Glutamatergic neuron (in vitro differentiated cells): ENCODE measurements around the gene EMILIN2. TPM values are rescaled to one million over a fixed set of nuclear protein-coding genes. Genes with fewer than 3 reads are reported as not detected.
"Not testable (repeated sequence)": the region's sequence is repeated elsewhere in the genome, so short reads cannot be mapped to it uniquely, and the experiment has no call there.

ENCODE experiments used
- DNase-seq: peaks from one replicate; pipeline ENCODE4 v3.0.0; 2022
- H3K27ac Mint-ChIP-seq: one replicate; pipeline ENCODE4 v1.8.0; 2020; ENCODE audit warnings: mild to moderate bottlenecking, mixed read lengths, inconsistent platforms; ENCODE audit not compliant: unreplicated experiment
- H3K27me3 Mint-ChIP-seq: one replicate; pipeline ENCODE4 v1.8.0; 2020; ENCODE audit warnings: mild to moderate bottlenecking, moderate library complexity, mixed read lengths, inconsistent platforms; ENCODE audit not compliant: unreplicated experiment
- H3K36me3 Mint-ChIP-seq: one replicate; pipeline ENCODE4 v1.8.0; 2020; ENCODE audit warnings: mild to moderate bottlenecking, mixed read lengths, inconsistent platforms; ENCODE audit not compliant: unreplicated experiment
- H3K4me1 Mint-ChIP-seq: one replicate; pipeline ENCODE4 v1.8.0; 2020; ENCODE audit warnings: mild to moderate bottlenecking, low read depth, mixed read lengths, inconsistent platforms; ENCODE audit not compliant: unreplicated experiment
- H3K4me3 Mint-ChIP-seq: one replicate; pipeline ENCODE4 v1.8.0; 2020; ENCODE audit warnings: mild to moderate bottlenecking, mixed read lengths, inconsistent platforms; ENCODE audit not compliant: unreplicated experiment
- H3K9me3 Mint-ChIP-seq: one replicate; pipeline ENCODE4 v1.8.0; 2020; ENCODE audit warnings: mild to moderate bottlenecking, moderate library complexity, mixed read lengths, inconsistent platforms; ENCODE audit not compliant: unreplicated experiment
- total RNA-seq: library from RNA; stranded (reverse); fragmentation: NEBNext Ultra II Directional; extraction: Animal tissue kit (Norgen Biotek cat#: 25700); gene quantifications from one replicate; pipeline ENCODE4 v1.2.1, GENCODE V29; 2021; ENCODE audit not compliant: unreplicated experiment
- TF ChIP-seq, protein P1 (sequence below): fragments of 200-600 bp; sonication (generic); IDR thresholded peaks from one replicate; pipeline ENCODE4 v1.5.0; 2021; ENCODE audit not compliant: partially characterized antibody, unreplicated experiment

EMILIN2 gene
- total RNA-seq, 1 donor from 2014 or later, result 4.1 TPM

DNA sequence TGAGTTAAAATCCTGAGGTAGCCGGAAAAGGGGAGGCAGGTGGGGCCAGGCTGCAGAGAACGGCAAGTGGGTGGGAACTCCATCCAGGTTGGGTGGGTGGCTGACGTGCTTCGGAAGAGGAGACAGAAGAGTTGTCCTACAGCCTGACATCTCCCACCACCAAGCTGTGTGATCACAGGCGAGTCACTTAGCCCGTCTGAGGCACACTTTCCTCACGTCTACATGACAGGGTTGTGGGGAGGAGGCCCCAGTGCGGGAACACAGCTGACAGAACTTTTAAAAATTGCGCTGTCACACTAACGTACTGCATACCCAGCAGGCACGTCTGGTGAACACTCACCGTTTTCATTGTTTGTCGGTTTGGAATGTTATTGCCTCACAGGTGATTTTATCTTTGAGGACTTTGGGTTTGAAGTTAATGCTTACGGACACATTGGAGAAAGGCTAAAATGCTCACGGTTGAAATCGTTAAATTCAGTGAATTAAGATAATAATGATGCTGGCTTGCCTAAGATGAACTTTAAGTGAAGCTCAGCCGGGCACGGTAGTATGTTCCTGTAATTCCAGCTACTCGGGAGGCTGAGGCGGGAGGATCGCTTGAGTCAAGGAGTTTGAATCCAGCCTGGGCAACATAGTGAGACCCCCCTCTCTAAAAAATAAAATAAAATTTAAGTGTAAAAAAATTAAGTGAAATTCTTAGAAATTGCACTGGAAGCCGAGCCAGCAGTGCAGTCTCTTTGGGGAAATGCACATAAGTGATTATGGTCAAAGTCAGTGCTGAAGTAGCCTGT lies 8.9 kb downstream of the EMILIN2 start:
- peaks cover 3% of the 10 kb centered on the region for H3K27me3 Mint-ChIP-seq
- DNase-seq, result no peak
- no peak overlapping the region for H3K27ac Mint-ChIP-seq
- TF ChIP-seq, protein P1, sequence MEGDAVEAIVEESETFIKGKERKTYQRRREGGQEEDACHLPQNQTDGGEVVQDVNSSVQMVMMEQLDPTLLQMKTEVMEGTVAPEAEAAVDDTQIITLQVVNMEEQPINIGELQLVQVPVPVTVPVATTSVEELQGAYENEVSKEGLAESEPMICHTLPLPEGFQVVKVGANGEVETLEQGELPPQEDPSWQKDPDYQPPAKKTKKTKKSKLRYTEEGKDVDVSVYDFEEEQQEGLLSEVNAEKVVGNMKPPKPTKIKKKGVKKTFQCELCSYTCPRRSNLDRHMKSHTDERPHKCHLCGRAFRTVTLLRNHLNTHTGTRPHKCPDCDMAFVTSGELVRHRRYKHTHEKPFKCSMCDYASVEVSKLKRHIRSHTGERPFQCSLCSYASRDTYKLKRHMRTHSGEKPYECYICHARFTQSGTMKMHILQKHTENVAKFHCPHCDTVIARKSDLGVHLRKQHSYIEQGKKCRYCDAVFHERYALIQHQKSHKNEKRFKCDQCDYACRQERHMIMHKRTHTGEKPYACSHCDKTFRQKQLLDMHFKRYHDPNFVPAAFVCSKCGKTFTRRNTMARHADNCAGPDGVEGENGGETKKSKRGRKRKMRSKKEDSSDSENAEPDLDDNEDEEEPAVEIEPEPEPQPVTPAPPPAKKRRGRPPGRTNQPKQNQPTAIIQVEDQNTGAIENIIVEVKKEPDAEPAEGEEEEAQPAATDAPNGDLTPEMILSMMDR, result no peak
- H3K4me1 Mint-ChIP-seq, result peaks cover 4% of the 10 kb centered on the region
- peaks cover 1% of the 10 kb centered on the region for H3K9me3 Mint-ChIP-seq
- H3K36me3 Mint-ChIP-seq, result peaks cover 5% of the 10 kb centered on the region
- H3K4me3 Mint-ChIP-seq, result no peak overlapping the region

DNA sequence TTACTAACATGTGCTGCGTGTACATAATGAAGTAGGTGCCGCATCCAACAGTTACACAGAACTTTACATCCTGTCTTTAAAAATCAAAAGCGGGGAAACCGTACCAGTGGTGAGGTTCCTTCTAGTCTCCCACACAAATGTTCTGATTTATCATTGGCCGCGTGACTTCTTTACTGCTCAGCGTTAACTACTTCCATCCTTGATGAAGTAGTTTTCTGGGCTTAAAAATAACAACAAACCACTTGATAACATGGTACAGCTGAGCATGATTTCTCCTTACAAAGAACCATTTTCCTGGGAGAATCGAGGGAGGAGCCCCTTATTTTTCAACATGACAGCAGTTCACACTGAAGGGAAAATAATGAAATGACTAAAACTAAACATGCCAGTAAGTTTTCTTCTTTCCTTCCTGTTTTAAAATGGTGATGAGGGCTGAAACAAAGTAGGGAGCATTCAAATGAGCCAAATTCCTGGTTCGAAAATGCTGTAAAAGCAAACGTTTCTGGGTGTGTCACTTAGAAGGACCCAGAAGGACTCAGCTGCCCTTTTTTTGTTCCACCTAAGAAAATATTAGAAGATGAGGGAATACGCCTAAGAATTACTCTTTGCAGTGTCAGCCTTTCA lies 9.9 kb downstream of the EMILIN2 start:
- no peak overlapping the region for H3K4me3 Mint-ChIP-seq
- H3K27ac Mint-ChIP-seq, result no peak overlapping the region
- H3K4me1 Mint-ChIP-seq, result peaks cover 4% of the 10 kb centered on the region
- H3K36me3 Mint-ChIP-seq, result peaks cover 5% of the 10 kb centered on the region
- DNase-seq, result no peak
- peaks cover 3% of the 10 kb centered on the region for H3K27me3 Mint-ChIP-seq
- peaks cover 1% of the 10 kb centered on the region for H3K9me3 Mint-ChIP-seq
- TF ChIP-seq, protein P1, result no peak

GRCh38 chr18:2857491-2858131 lies 10.8 kb downstream of the EMILIN2 start:
- Mint-ChIP-seq H3K36me3 (peaks cover 5% of the 10 kb centered on the region), H3K4me3 (no peak overlapping the region), H3K9me3 (peaks cover 1% of the 10 kb centered on the region), H3K27ac (no peak overlapping the region), H3K4me1 (peaks cover 4% of the 10 kb centered on the region), H3K27me3 (peaks cover 3% of the 10 kb centered on the region)
- no peak for DNase-seq
- TF ChIP-seq, protein P1, result no peak

GRCh38 chr18:2860397-2860796 lies 13.6 kb downstream of the EMILIN2 start:
- H3K9me3 Mint-ChIP-seq, H3K36me3 Mint-ChIP-seq, H3K4me3 Mint-ChIP-seq, H3K27ac Mint-ChIP-seq, H3K4me1 Mint-ChIP-seq, H3K27me3 Mint-ChIP-seq, DNase-seq: not testable (repeated sequence)

- not testable (repeated sequence) for H3K4me3 Mint-ChIP-seq, H3K9me3 Mint-ChIP-seq, H3K27me3 Mint-ChIP-seq, H3K4me1 Mint-ChIP-seq, H3K27ac Mint-ChIP-seq, DNase-seq
- peaks cover 14% of the 10 kb centered on the region for H3K36me3 Mint-ChIP-seq
Measured at GRCh38 chr18:2863997-2864396, 17.2 kb downstream of the EMILIN2 start.

DNA sequence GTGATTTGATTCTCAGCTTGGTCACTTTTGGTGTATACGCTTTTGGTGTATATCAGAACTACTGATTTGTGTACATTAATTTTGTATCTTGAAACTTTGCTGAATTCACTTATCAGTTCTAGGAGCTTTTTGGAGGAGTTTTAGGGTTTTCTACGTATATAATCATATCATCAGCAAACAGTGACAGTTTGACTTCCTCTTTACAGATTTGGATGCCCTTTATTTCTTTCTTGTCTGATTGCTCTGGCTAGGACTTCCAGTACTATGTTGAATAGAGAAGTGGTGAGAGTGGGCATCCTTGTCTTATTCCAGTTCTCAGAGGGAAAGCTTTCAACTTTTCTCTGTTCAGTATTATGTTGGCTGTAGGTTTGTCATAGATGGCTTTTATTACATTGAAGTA lies 19.7 kb downstream of the EMILIN2 start:
- H3K27ac Mint-ChIP-seq, H3K4me3 Mint-ChIP-seq, H3K9me3 Mint-ChIP-seq, H3K27me3 Mint-ChIP-seq, DNase-seq, H3K4me1 Mint-ChIP-seq, H3K36me3 Mint-ChIP-seq: not testable (repeated sequence)
